Measurements from ENCODE around the gene NDUFAF8. TPM values are rescaled to one million over a fixed set of nuclear protein-coding genes. Genes with fewer than 3 reads are reported as not detected.

NDUFAF8 gene
- polyA plus RNA-seq, 1 experiment = 181 TPM

DNA sequence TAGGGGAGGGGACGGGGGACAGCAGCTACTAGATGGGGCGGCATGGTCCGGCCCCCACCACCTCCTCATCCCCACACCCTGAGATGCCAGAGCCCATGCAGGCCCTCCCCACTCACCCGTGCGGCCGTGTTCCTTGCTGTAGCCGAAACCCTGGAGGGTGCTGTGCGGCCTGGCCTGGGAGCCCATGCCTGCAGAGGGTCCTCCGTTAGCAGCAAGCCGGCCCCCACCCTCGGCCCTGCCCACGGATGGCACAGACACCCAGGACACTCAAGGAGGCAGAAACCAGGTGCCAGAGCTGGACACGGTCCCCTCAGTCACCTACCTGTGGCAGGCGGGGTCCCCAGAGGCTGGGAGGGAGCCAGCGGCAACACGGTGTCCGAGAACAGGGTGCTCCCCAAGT lies 5.8 kb upstream of the NDUFAF8 start:
- TF ChIP-seq, protein P1, sequence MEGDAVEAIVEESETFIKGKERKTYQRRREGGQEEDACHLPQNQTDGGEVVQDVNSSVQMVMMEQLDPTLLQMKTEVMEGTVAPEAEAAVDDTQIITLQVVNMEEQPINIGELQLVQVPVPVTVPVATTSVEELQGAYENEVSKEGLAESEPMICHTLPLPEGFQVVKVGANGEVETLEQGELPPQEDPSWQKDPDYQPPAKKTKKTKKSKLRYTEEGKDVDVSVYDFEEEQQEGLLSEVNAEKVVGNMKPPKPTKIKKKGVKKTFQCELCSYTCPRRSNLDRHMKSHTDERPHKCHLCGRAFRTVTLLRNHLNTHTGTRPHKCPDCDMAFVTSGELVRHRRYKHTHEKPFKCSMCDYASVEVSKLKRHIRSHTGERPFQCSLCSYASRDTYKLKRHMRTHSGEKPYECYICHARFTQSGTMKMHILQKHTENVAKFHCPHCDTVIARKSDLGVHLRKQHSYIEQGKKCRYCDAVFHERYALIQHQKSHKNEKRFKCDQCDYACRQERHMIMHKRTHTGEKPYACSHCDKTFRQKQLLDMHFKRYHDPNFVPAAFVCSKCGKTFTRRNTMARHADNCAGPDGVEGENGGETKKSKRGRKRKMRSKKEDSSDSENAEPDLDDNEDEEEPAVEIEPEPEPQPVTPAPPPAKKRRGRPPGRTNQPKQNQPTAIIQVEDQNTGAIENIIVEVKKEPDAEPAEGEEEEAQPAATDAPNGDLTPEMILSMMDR (IDR thresholded peaks at IDR 0.05; ENCODE audit: low read depth, low read length) = no peak
- Histone ChIP-seq H3K9me3 (ENCODE audit: control insufficient read depth, insufficient read depth, low read length) (no peaks in the 10 kb centered on the region; the same call in 1 of the 2 replicates), H3K27me3 (ENCODE audit: control insufficient read depth, insufficient read depth, low read length) (no peaks in the 10 kb centered on the region), H3K27ac (ENCODE audit: low read depth, low read length) (no peak overlapping the region), H3K4me3 (ENCODE audit: low read depth, low read length) (no peak overlapping the region)
- POLR2A ChIA-PET = no interaction called here
- CTCF ChIA-PET = no interaction called here
- DNase-seq (ENCODE audit: low read depth, low spot score) = no peak

GRCh38 chr17:81233811-81234505 lies 5.2 kb upstream of the NDUFAF8 start:
- no peak overlapping the region for H3K4me3 ChIP-seq (ENCODE audit: low read depth, low read length)
- TF ChIP-seq, protein P1 (IDR thresholded peaks at IDR 0.05; ENCODE audit: low read depth, low read length) = no peak
- H3K9me3 ChIP-seq (ENCODE audit: control insufficient read depth, insufficient read depth, low read length) = no peaks in the 10 kb centered on the region; the same call in 1 of the 2 replicates
- no peak overlapping the region for H3K27ac ChIP-seq (ENCODE audit: low read depth, low read length)
- POLR2A ChIA-PET = interaction anchor here (0.6 kb wide), 1 partner anchor 274 kb away, joined by 3 read pairs; no protein-coding TSS in a partner anchor
- H3K27me3 ChIP-seq (ENCODE audit: control insufficient read depth, insufficient read depth, low read length) = no peaks in the 10 kb centered on the region
- CTCF ChIA-PET = no interaction called here
- DNase-seq (ENCODE audit: low read depth, low spot score) = no peak

DNA sequence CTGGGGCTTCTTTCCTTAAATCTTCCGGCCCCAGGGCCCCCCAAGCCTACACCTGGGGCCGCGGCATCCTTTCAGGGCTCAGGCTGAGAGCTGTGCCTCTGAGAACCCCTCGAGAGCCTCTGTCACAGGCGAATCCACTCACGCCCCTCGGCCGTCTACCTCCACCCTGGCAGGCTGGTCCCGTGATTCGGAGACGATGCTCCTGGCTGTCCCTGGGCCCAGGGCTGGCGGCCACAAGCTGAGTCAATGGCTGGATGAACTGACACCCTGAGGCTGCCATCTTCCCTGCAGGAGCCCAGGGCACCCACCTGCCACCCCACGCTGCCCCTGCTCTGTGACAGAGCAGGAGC lies 4.6 kb upstream of the NDUFAF8 start:
- Histone ChIP-seq H3K9me3 (ENCODE audit: control insufficient read depth, insufficient read depth, low read length) (no peaks in the 10 kb centered on the region; the same call in 1 of the 2 replicates), H3K27me3 (ENCODE audit: control insufficient read depth, insufficient read depth, low read length) (no peaks in the 10 kb centered on the region), H3K4me3 (ENCODE audit: low read depth, low read length) (no peak overlapping the region), H3K27ac (ENCODE audit: low read depth, low read length) (no peak overlapping the region)
- CTCF ChIA-PET = no interaction called here
- POLR2A ChIA-PET = interaction anchor here (0.6 kb wide), 1 partner anchor 274 kb away, joined by 3 read pairs; no protein-coding TSS in a partner anchor
- DNase-seq (ENCODE audit: low read depth, low spot score) = no peak
- TF ChIP-seq, protein P1 (IDR thresholded peaks at IDR 0.05; ENCODE audit: low read depth, low read length) = no peak

DNA sequence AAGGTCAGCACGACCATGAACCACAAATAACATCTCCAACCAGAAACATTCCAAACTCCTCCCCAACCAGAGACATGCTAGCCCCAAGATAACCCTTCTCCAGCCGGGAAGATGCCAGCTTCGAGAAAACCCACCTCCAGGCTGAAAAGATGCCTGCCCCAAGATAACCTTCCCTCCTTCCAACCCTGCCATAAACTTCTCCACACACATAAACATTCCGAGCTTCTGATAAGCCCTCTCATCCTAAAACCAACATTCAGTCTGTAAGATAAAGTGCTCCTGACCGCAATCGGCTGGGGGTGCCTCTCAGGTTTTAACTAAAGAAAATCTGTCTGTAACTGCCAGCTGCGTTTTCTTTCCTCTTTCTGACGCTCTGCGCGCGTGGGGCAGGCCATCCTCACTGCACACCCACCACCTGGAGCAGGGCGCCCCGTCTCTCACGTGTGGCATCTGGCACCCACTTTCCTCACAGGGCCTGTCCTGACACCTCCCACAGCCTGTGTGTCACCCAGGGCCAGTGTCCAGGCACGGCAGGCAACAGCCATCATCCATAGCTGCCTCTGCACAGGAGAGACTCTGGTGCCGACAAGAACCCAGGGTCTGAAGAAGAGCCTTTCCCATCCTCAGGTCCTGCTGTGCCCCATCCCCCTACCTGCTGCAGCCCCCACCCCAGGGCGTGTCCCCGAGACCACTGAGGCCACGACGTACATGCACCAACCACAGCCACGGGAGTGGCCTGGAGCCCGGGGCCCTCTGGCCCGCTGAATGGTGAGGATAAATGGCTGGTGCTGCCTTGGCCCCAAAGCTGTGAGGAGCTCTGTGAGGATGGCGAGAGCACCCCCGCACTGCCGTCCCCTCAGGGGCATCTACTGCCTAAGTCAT lies 3.9 kb upstream of the NDUFAF8 start:
- no peak overlapping the region for H3K27ac ChIP-seq (ENCODE audit: low read depth, low read length)
- ChIA-PET CTCF (no interaction called here), POLR2A (no interaction called here)
- H3K4me3 ChIP-seq (ENCODE audit: low read depth, low read length) = no peak overlapping the region
- TF ChIP-seq, protein P1 (IDR thresholded peaks at IDR 0.05; ENCODE audit: low read depth, low read length) = no peak
- H3K9me3 ChIP-seq (ENCODE audit: control insufficient read depth, insufficient read depth, low read length) = no peaks in the 10 kb centered on the region; the same call in 1 of the 2 replicates
- DNase-seq (ENCODE audit: low read depth, low spot score) = no peak
- no peaks in the 10 kb centered on the region for H3K27me3 ChIP-seq (ENCODE audit: control insufficient read depth, insufficient read depth, low read length)
